Upper lobe of left lung (tissue), 6 donors: ENCODE results near the gene RNF183. TPM values are rescaled to one million over a fixed set of nuclear protein-coding genes. Genes with fewer than 3 reads are reported as not detected.
A peak's percentile ranks its signal among the peaks of the same experiment; 100 is the strongest.

ENCODE experiments used
- ATAC-seq, 2 donors: fragments of 200-7000 bp; cut with Tn5 transposase; one replicate each; pipeline ENCODE4 v1.9.1; 2022; ENCODE audit warnings: mild to moderate bottlenecking in 2 of 2, moderate library complexity in 2 of 2; ENCODE audit not compliant: low FRiP score in 2 of 2
- DNase-seq, 2 donors: peaks; one replicate each; pipeline ENCODE4 v3.0.0-alpha.2; 2019 to 2020
- H3K27ac ChIP-seq, 4 donors: fragments of 200-600 bp; sonication (generic); one replicate each; pipeline ENCODE4 v1.5.1; 2016 to 2019
- H3K27me3 ChIP-seq, 4 donors: fragments of 200-600 bp; sonication (generic); one replicate each; pipeline ENCODE4 v1.5.1; 2017 to 2019
- H3K36me3 ChIP-seq, 4 donors: fragments of 200-600 bp; sonication (generic); one replicate each; pipeline ENCODE4 v1.5.1; 2016 to 2019
- H3K4me1 ChIP-seq, 4 donors: fragments of 200-600 bp; sonication (generic); one replicate each; pipeline ENCODE4 v1.5.1; 2018 to 2019
- H3K4me3 ChIP-seq, 4 donors: fragments of 200-600 bp; sonication (generic); one replicate each; pipeline ENCODE4 v1.5.1; 2017 to 2019; ENCODE audit warnings: mild to moderate bottlenecking in 2 of 4, moderate library complexity in 1 of 4
- H3K9me3 ChIP-seq, 4 donors: fragments of 200-600 bp; sonication (generic); one replicate each; pipeline ENCODE4 v1.5.1; 2018 to 2019
- EP300 ChIP-seq, 4 donors: sonication (generic); formaldehyde crosslinking; IDR thresholded peaks; one replicate each; pipeline ENCODE4 v1.5.1; 2017; ENCODE audit warnings: antibody characterized with exemption in 4 of 4, control low read depth in 2 of 4
- POLR2A ChIP-seq, 4 donors: fragments of 450-650 bp; IDR thresholded peaks; one replicate each; pipeline ENCODE4 v1.5.1; 2016 to 2017; ENCODE audit warnings: antibody characterized with exemption in 4 of 4, mild to moderate bottlenecking in 2 of 4
- POLR2AphosphoS5 ChIP-seq, 2 donors: sonication (generic); formaldehyde crosslinking; IDR thresholded peaks; one replicate each; pipeline ENCODE4 v1.5.1; 2017; ENCODE audit warnings: antibody characterized with exemption in 2 of 2
- WGBS, 2 donors: methylation state at CpG; one replicate each; pipeline ENCODE4 v1.1.5; 2017 to 2018; 5-methylcytosine and 5-hydroxymethylcytosine counted together
- total RNA-seq, 6 donors: library from RNA; depleted of rRNA in 4 of 6; stranded (reverse); fragments of >200 nt in 4 of 6; gene quantifications; one replicate each; pipeline versions ENCODE4 v1.1.0 to v1.2.1, GENCODE V29; 2016 to 2021
- TF ChIP-seq, protein P1 (sequence below), 6 experiments: fragments of 450-650 bp in 4 of 6; fragments of 200-600 bp in 2 of 6; sonication (generic) in 2 of 6; IDR thresholded peaks; one replicate each; pipeline ENCODE4 v1.5.1; 2016 to 2019; ENCODE audit warnings: antibody characterized with exemption in 6 of 6
- donor health status: DM: no; HTN: no; CAD: no; lungs with moderate emphysema.
- donor health status: DM: no; HTN: yes; CAD: no; lungs with severe emphysema.

RNF183 gene
- total RNA-seq, 6 donors from 2014 or later = 0.30 to 3.1 (median 0.39) TPM; not detected in 3

DNA sequence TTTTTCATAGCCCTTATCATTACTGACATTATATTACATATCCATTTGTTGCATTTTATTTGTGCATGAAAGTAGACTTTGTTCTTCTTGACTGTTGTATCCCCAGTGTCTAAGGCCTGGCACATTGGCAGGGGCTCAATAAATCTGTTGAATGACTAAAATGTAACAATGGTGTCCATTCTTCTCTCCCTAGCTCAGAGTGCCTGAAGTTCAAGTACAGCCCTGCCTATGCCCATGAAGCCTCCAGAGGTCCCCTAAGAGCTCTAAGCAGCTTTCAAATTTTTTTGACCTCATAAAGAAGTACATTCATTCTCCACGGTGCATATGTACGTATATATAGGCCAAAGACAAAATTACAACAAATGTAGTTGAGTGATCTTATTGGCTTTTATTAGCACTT, 42.0 kb upstream of the RNF183 start:
- Histone ChIP-seq H3K27me3 (no peaks in the 10 kb centered on the region), H3K4me3 (no peak overlapping the region), H3K27ac (no peak overlapping the region), H3K36me3 (no peaks in the 10 kb centered on the region), H3K9me3 (no peaks in the 10 kb centered on the region), H3K4me1 (peaks cover 6 to 17% (median 16%) of the 10 kb centered on the region in 4 donors)
- TF ChIP-seq EP300 (IDR thresholded peaks at IDR 0.05) = no peak
- TF ChIP-seq, protein P1, sequence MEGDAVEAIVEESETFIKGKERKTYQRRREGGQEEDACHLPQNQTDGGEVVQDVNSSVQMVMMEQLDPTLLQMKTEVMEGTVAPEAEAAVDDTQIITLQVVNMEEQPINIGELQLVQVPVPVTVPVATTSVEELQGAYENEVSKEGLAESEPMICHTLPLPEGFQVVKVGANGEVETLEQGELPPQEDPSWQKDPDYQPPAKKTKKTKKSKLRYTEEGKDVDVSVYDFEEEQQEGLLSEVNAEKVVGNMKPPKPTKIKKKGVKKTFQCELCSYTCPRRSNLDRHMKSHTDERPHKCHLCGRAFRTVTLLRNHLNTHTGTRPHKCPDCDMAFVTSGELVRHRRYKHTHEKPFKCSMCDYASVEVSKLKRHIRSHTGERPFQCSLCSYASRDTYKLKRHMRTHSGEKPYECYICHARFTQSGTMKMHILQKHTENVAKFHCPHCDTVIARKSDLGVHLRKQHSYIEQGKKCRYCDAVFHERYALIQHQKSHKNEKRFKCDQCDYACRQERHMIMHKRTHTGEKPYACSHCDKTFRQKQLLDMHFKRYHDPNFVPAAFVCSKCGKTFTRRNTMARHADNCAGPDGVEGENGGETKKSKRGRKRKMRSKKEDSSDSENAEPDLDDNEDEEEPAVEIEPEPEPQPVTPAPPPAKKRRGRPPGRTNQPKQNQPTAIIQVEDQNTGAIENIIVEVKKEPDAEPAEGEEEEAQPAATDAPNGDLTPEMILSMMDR (IDR thresholded peaks at IDR 0.05) = no peak
- TF ChIP-seq POLR2AphosphoS5 (IDR thresholded peaks at IDR 0.05) = no peak
- TF ChIP-seq POLR2A (IDR thresholded peaks at IDR 0.05) = no peak
- DNase-seq (no peak), ATAC-seq (no peak)
- 88 to 90% methylated on average over 2 of the region's 2 CpGs for WGBS, 2 donors

DNA sequence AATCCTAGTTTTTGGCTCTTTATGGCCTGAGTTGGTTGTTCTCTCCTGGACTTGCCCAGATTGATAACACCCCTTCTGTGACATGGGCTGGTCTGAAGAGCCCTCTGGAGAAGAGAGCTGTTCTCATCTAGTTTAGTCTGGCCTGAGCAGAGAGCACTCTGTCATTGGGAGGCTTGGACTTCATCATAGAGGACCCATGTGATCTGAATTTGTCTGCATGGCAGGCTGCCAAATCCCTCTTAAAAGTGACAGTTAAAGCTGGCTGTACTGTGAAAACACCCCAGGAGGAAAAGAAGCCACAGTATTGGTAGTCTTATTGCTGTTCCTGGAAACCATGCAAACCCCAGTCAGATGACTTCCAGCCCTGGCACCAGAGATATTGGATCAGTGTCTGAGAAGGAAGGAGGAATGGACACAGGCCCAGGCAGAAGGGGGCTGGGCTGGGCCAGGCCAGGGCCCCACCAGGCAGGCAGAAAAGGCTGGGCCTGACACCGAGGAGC, 40.6 kb upstream of the RNF183 start:
- Histone ChIP-seq H3K36me3 (no peaks in the 10 kb centered on the region), H3K4me3 (no peak overlapping the region), H3K27me3 (no peaks in the 10 kb centered on the region), H3K9me3 (no peaks in the 10 kb centered on the region), H3K4me1 (peaks cover 8 to 21% (median 16%) of the 10 kb centered on the region in 4 donors), H3K27ac (peak overlapping the region; percentile 69 to 83 (median 72))
- TF ChIP-seq POLR2A (IDR thresholded peaks at IDR 0.05) (no peak), EP300 (IDR thresholded peaks at IDR 0.05) (no peak), POLR2AphosphoS5 (IDR thresholded peaks at IDR 0.05) (no peak)
- TF ChIP-seq, protein P1 (IDR thresholded peaks at IDR 0.05) = no peak
- DNase-seq (peak; percentile 53 to 84), ATAC-seq (peak; percentile 4 to 91)
- 50 to 64% methylated on average over 1 of the region's 1 CpG for WGBS, 2 donors

DNA sequence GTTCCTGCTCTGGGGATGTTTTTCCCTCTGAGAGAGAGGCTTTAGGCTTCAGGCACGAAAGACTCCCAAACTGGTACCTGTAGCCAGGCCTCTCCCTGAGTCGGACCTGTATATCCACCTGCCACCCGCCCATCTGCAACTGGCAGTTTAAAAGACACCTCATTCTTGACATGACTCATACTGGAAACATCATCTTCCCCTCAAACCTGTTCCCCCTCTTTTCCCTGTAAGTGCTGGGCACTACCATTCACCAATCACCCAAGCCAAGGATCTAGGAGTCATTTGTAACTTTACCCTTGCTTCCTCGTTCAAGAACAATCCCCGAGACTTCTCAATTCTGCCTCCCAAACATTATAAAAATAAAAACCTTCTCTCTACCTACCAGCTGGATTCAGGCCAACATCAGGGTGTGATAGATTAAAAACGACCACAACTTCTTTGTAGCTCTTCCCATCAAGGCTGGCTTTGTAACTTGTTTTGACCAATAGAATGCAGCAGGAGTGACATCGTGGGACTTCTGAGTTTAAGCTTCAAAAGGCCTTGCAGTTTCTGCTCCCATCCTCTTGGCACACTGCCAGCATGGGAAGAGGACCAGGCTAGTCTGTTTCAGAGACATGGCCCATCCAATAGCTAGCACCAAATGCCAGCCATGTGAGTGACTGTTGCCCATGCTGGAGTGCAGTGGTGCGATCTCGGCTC, 38.7 kb upstream of the RNF183 start:
- TF ChIP-seq POLR2AphosphoS5 (IDR thresholded peaks at IDR 0.05) (no peak), EP300 (IDR thresholded peaks at IDR 0.05) (no peak), POLR2A (IDR thresholded peaks at IDR 0.05) (no peak)
- TF ChIP-seq, protein P1 (IDR thresholded peaks at IDR 0.05) = no peak

DNA sequence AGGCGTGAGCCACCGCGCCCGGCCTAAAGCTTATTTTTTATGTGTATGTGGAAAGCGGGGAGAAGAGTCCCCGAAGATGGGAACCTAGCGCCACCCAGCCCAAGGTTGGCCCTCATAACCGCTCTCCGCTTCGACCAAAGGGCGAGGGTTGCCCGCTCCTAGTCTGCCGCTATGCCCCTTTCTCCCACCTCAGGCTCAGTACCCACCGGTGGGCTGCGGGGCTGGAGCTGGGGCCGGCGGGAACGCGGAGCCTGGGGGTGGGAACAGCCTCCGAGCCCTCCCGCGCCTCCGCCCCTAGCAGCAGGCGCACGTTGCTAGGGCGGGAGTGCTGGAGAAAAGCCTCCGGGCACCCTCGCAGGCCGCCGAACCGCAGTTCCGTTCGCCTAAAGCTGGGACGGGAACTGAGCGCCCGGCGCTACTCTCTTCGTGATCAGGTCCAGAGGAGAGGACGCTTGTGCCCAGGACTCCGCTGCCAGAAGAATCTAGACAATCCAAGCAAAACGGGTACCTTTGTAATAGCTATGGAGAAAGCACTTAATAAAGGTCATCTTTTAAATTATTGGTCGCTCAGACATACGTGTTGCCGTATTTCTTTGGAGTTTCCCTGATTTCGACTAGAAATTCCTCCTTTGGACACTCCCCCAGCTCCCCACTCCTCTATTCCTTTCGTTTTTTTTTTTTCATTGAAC, 37.0 kb upstream of the RNF183 start, which contains the start of gene WDR31:
Gene WDR31, minus strand, starts transcription at position 265 of the 689 bp plus-strand sequence. CDS start 8,253 bp downstream, outside the sequence.
- H3K36me3 ChIP-seq = no peaks in the 10 kb centered on the region
- 1% methylated on average over 19 to 46 of the region's 46 CpGs for WGBS, 2 donors
- H3K27me3 ChIP-seq = no peaks in the 10 kb centered on the region
- peak within 1 kb of the TSS; percentile 60 to 84 (median 76) for H3K4me3 ChIP-seq
- peak within 1 kb of the TSS; percentile 31 to 84 (median 64) for H3K27ac ChIP-seq
- peaks cover 8 to 21% (median 16%) of the 10 kb centered on the region in 4 donors for H3K4me1 ChIP-seq
- H3K9me3 ChIP-seq = no peaks in the 10 kb centered on the region
- TF ChIP-seq, protein P1 (IDR thresholded peaks at IDR 0.05) = peak in 1 of 6 experiments; percentile 32
- TF ChIP-seq EP300 (IDR thresholded peaks at IDR 0.05) (no peak), POLR2AphosphoS5 (IDR thresholded peaks at IDR 0.05) (peak; percentile 73 to 80), POLR2A (IDR thresholded peaks at IDR 0.05) (peak in 2 of 4 donors; percentile 32 to 65)
- peak; percentile 96 to 99 for ATAC-seq
- DNase-seq = peak; percentile 92 to 97

More for the DNA sequence above, 38.7 kb upstream of the RNF183 start:
- DNase-seq = no peak
- no peaks in the 10 kb centered on the region for H3K36me3 ChIP-seq
- no peaks in the 10 kb centered on the region for H3K27me3 ChIP-seq
- ATAC-seq = no peak
- H3K4me3 ChIP-seq = no peak overlapping the region
- H3K9me3 ChIP-seq = no peaks in the 10 kb centered on the region
- H3K27ac ChIP-seq = no peak overlapping the region
- H3K4me1 ChIP-seq = peaks cover 8 to 21% (median 16%) of the 10 kb centered on the region in 4 donors
- WGBS, 2 donors = 71 to 75% methylated on average over 9 of the region's 9 CpGs
